Transverse colon (tissue), 4 donors: ENCODE data around the gene POTEJ.
"Not testable (repeated sequence)": the region's sequence is repeated elsewhere in the genome, so short reads cannot be mapped to it uniquely, and the experiment has no call there.

Experiments used
- EP300 ChIP-seq: sonication (generic); formaldehyde crosslinking; IDR thresholded peaks from one replicate; pipeline ENCODE4 v1.6.1; 2017; ENCODE audit warnings: antibody characterized with exemption, low read depth
- POLR2A ChIP-seq: fragments of 450-650 bp; IDR thresholded peaks from one replicate; pipeline ENCODE4 v1.6.1; 2016; ENCODE audit warnings: antibody characterized with exemption, mild to moderate bottlenecking, moderate library complexity
- POLR2AphosphoS5 ChIP-seq, 3 donors: sonication (generic); formaldehyde crosslinking; IDR thresholded peaks; one replicate each; pipeline ENCODE4 v1.6.1; 2016; ENCODE audit warnings: antibody characterized with exemption in 3 of 3
- TF ChIP-seq, protein P1 (sequence below), 5 experiments: fragments of 200-600 bp in 3 of 5; fragments of 450-650 bp in 2 of 5; sonication (generic) in 3 of 5; IDR thresholded peaks; 1 replicate in 2 of 5; 2 replicates in 3 of 5; pipeline ENCODE4 v1.5.1; 2016 to 2017; ENCODE audit warnings: antibody characterized with exemption in 5 of 5, inconsistent platforms in 3 of 5, mild to moderate bottlenecking in 2 of 5, moderate library complexity in 1 of 5

DNA sequence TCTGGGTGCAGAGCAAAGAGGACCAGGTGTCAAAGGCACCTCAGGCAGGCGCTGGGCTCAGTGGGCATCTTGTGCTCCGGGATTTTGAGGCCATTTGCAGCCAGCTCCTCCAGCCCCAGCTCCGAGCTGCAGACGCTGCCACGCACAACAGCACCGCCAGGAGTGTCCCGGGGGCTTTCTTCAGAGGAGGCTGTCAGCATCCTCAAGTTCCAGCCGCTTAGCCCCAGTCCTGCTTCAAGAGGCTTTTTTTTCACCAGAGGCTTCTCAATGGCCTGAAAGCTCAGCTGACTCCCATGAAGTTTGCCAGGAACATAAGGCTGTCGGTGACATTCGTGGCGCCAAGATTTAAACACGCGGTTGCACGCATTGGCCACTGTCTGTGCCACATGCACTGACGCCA is 754 bp upstream of the POTEJ start:
- not testable (repeated sequence) for TF ChIP-seq POLR2A; EP300; POLR2AphosphoS5 (IDR thresholded peaks at IDR 0.05)
- TF ChIP-seq, protein P1, sequence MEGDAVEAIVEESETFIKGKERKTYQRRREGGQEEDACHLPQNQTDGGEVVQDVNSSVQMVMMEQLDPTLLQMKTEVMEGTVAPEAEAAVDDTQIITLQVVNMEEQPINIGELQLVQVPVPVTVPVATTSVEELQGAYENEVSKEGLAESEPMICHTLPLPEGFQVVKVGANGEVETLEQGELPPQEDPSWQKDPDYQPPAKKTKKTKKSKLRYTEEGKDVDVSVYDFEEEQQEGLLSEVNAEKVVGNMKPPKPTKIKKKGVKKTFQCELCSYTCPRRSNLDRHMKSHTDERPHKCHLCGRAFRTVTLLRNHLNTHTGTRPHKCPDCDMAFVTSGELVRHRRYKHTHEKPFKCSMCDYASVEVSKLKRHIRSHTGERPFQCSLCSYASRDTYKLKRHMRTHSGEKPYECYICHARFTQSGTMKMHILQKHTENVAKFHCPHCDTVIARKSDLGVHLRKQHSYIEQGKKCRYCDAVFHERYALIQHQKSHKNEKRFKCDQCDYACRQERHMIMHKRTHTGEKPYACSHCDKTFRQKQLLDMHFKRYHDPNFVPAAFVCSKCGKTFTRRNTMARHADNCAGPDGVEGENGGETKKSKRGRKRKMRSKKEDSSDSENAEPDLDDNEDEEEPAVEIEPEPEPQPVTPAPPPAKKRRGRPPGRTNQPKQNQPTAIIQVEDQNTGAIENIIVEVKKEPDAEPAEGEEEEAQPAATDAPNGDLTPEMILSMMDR (IDR thresholded peaks at IDR 0.05) = not testable (repeated sequence)
